Endothelial cell of umbilical vein (primary cell): ENCODE data around the gene SH3PXD2B. TPM values are rescaled to one million over a fixed set of nuclear protein-coding genes. Genes with fewer than 3 reads are reported as not detected.

Source experiments
- BruUV-seq: library from RNA; stranded (reverse); fragments of 400-500 nt; replicated peaks from 2 replicates; lab custom pipeline; 2021; lab: Mats Ljungman, UMichigan
- CTCF ChIA-PET: fragments of 300-600, 350-600 bp; sonication (Branson Sonifier 250); formaldehyde crosslinking; loops from one replicate; lab custom pipeline; 2021; ENCODE audit warnings: antibody characterized with exemption, inconsistent platforms; lab: Charles Lee
- POLR2A ChIA-PET: fragments of 300-600, 350-600 bp; sonication (Branson Sonifier 250); formaldehyde crosslinking; loops from one replicate; lab custom pipeline; 2021; ENCODE audit warnings: antibody characterized with exemption, inconsistent platforms; lab: Charles Lee
- DNase-seq: peaks from one replicate; pipeline ENCODE4 v3.0.0-alpha.2; 2011; ENCODE audit warnings: low read depth, low spot score
- FAIRE-seq: peaks from 2 replicates; lab custom pipeline; 2011; peaks lifted over from hg19 to GRCh38; lab: Jason Lieb, UNC
- H2AFZ ChIP-seq: 2 replicates; pipeline ENCODE4 v1.6.0; 2012; ENCODE audit warnings: low read depth, low read length, control low read depth, inconsistent platforms
- H3K27ac ChIP-seq: 2 replicates; pipeline ENCODE4 v1.5.1; 2011; ENCODE audit warnings: low read depth, mild to moderate bottlenecking, control low read depth, low read length, moderate library complexity; ENCODE audit not compliant: insufficient read depth
- H3K27me3 ChIP-seq, 2 experiments: 2 replicates each; pipeline versions ENCODE4 v1.6.0 to v1.6.1; 2011; ENCODE audit warnings: low read length in 2 of 2, mixed read lengths in 1 of 2; ENCODE audit not compliant: control insufficient read depth in 2 of 2, insufficient read depth in 2 of 2
- H3K36me3 ChIP-seq, 2 experiments: 2 replicates in 1 of 2; 3 replicates in 1 of 2; pipeline ENCODE4 v1.5.1; 2011; ENCODE audit warnings: low read length in 2 of 2, mild to moderate bottlenecking in 1 of 2, moderate library complexity in 1 of 2; ENCODE audit not compliant: control insufficient read depth in 2 of 2, insufficient read depth in 2 of 2; ENCODE audit errors: extremely low read depth in 1 of 2
- H3K4me1 ChIP-seq: 3 replicates; pipeline ENCODE4 v1.5.1; 2011; ENCODE audit warnings: mild to moderate bottlenecking, low read length; ENCODE audit not compliant: control insufficient read depth, insufficient read depth; ENCODE audit errors: extremely low read depth
- H3K4me2 ChIP-seq: 2 replicates; pipeline ENCODE4 v1.6.1; 2011; ENCODE audit warnings: low read length, control low read depth, mixed read lengths; ENCODE audit not compliant: insufficient read depth
- H3K4me3 ChIP-seq, 3 experiments: fragments of 200-600 bp in 1 of 3; sonication (generic), shearing (Covaris generic) in 1 of 3; replicated peaks in 1 of 3; 2 replicates each; pipeline ENCODE4 v1.5.1; 2011 to 2016; ENCODE audit warnings: control low read depth in 3 of 3, low read length in 3 of 3, mild to moderate bottlenecking in 2 of 3, inconsistent platforms in 1 of 3, low read depth in 1 of 3, moderate library complexity in 1 of 3; ENCODE audit not compliant: insufficient read depth in 1 of 3
- H3K79me2 ChIP-seq: 2 replicates; pipeline ENCODE4 v1.6.0; 2012; ENCODE audit warnings: low read length, inconsistent platforms; ENCODE audit not compliant: control insufficient read depth, insufficient read depth
- H3K9ac ChIP-seq: replicated peaks from 2 replicates; pipeline ENCODE3; 2011; ENCODE audit warnings: low read length, control low read depth; ENCODE audit not compliant: insufficient read depth; ENCODE audit errors: extremely low read depth
- H3K9me1 ChIP-seq: replicated peaks from 3 replicates; pipeline ENCODE4 v1.6.0; 2011; ENCODE audit warnings: mild to moderate bottlenecking, low read length; ENCODE audit not compliant: control insufficient read depth, insufficient read depth; ENCODE audit errors: extremely low read depth
- H3K9me3 ChIP-seq: replicated peaks from 2 replicates; pipeline ENCODE4 v1.5.1; 2012; ENCODE audit warnings: low read length, inconsistent platforms; ENCODE audit not compliant: control insufficient read depth, insufficient read depth
- H4K20me1 ChIP-seq: replicated peaks from 2 replicates; pipeline ENCODE3; 2011; ENCODE audit warnings: mild to moderate bottlenecking, low read length; ENCODE audit not compliant: control insufficient read depth, insufficient read depth; ENCODE audit errors: extremely low read depth
- CTCF ChIP-seq, 2 donors: IDR thresholded peaks; 1 replicate in 1 of 2; 2 replicates in 1 of 2; pipeline ENCODE4 v1.5.1; 2011; ENCODE audit warnings: low read length in 2 of 2, mild to moderate bottlenecking in 2 of 2, moderate library complexity in 2 of 2, control low read depth in 1 of 2, inconsistent platforms in 1 of 2, low read depth in 1 of 2; ENCODE audit not compliant: insufficient read depth in 1 of 2; ENCODE audit errors: extremely low read depth in 1 of 2
- EZH2 ChIP-seq: IDR thresholded peaks from 2 replicates; pipeline ENCODE4 v1.6.1; 2012; ENCODE audit warnings: borderline replicate concordance, low read depth, mild to moderate bottlenecking, moderate library complexity, low read length, inconsistent platforms; ENCODE audit not compliant: severe bottlenecking
- FOS ChIP-seq: IDR thresholded peaks from 2 replicates; pipeline ENCODE4 v1.6.1; 2011; ENCODE audit warnings: mild to moderate bottlenecking, low read length, moderate library complexity, borderline replicate concordance; ENCODE audit not compliant: insufficient read depth
- GATA2 ChIP-seq: IDR thresholded peaks from 2 replicates; pipeline ENCODE4 v1.7.0; 2011; ENCODE audit warnings: low read depth, mild to moderate bottlenecking, moderate library complexity, mixed read lengths, low read length; ENCODE audit not compliant: insufficient read length, insufficient read depth
- JUN ChIP-seq: IDR thresholded peaks from 2 replicates; pipeline ENCODE4 v1.6.1; 2011; ENCODE audit warnings: borderline replicate concordance, low read depth; ENCODE audit not compliant: insufficient read length, insufficient read depth
- MAX ChIP-seq: IDR thresholded peaks from 2 replicates; pipeline ENCODE4 v1.6.1; 2011; ENCODE audit not compliant: insufficient read depth, insufficient read length
- MYC ChIP-seq: IDR thresholded peaks from one replicate; pipeline ENCODE4 v1.6.1; 2011; ENCODE audit warnings: mild to moderate bottlenecking, low read depth, low read length
- POLR2A ChIP-seq: IDR thresholded peaks from 2 replicates; pipeline ENCODE4 v1.6.1; 2012; ENCODE audit warnings: low read depth, mild to moderate bottlenecking, control low read depth, low read length
- POLR2AphosphoS5 ChIP-seq: IDR thresholded peaks from 2 replicates; pipeline ENCODE4 v1.6.1; 2012; ENCODE audit warnings: low read depth, mild to moderate bottlenecking, control low read depth, low read length, moderate library complexity; ENCODE audit not compliant: insufficient read depth
- dilution Hi-C: fragments of 300-500 bp; cut with MboI; formaldehyde crosslinking; loops from one replicate; pipeline ENCODE4 v1.15.0; 2019; ENCODE audit warnings: low sequenced_read_pairs; ENCODE audit not compliant: extremely low pct_ligation_motif_present
- intact Hi-C: fragments of 100-400 bp; cut with micrococcal nuclease; formaldehyde crosslinking; loops from one replicate; pipeline ENCODE4 v1.10.0; 2022
- polyA plus RNA-seq, 4 experiments: library from polyadenylated mRNA; depleted of rRNA in 3 of 4; stranded (reverse) in 3 of 4; unstranded in 1 of 4; fragments of >200 nt; gene quantifications; 2 replicates each; pipeline versions ENCODE4 v1.2.1 to v1.2.3, GENCODE V29; 2011 to 2012; ENCODE audit warnings: missing spikeins in 1 of 4
- total RNA-seq: library from RNA; stranded (reverse); gene quantifications from 2 replicates; pipeline ENCODE4 v1.2.3, GENCODE V29; 2021

SH3PXD2B gene
- total and polyA plus RNA-seq, 2 donors (not counting 3 experiments of a cell fraction or from before 2014, with no cell fraction given), result 23.5 to 66.3 TPM

GRCh38 chr5:172434251-172434650 is 20.1 kb downstream of the SH3PXD2B start:
- no peak overlapping the region for H3K4me3 ChIP-seq
- H2AFZ ChIP-seq, result no peak overlapping the region
- H3K79me2 ChIP-seq, result peaks cover 67% of the 10 kb centered on the region
- FAIRE-seq, result no peak
- peaks cover 14% of the 10 kb centered on the region for H3K4me1 ChIP-seq
- H4K20me1 ChIP-seq, result no peaks in the 10 kb centered on the region
- dilution Hi-C loops, result no loop called here
- H3K27ac ChIP-seq, result no peak overlapping the region
- H3K4me2 ChIP-seq, result no peak overlapping the region
- intact Hi-C loops, result no loop called here
- no peaks in the 10 kb centered on the region for H3K27me3 ChIP-seq
- no peaks in the 10 kb centered on the region for H3K9me1 ChIP-seq
- BruUV-seq, result no TSS peak
- ChIA-PET POLR2A (no interaction called here), CTCF (interaction anchor here (1.2 to 1.5 kb wide), 3 partner anchors 8 to 21 kb away, joined by 3 to 4 read pairs (median 3); no protein-coding TSS in a partner anchor)
- DNase-seq, result no peak
- no peak overlapping the region for H3K9ac ChIP-seq
- no peaks in the 10 kb centered on the region for H3K9me3 ChIP-seq
- H3K36me3 ChIP-seq, result peaks cover 0 to 3% of the 10 kb centered on the region in 2 experiments
- TF ChIP-seq POLR2A (no peak), MYC (no peak)

GRCh38 chr5:172433513-172433912 is 20.8 kb downstream of the SH3PXD2B start:
- Histone ChIP-seq H3K4me2 (no peak overlapping the region), H2AFZ (no peak overlapping the region), H3K4me1 (peaks cover 14% of the 10 kb centered on the region), H4K20me1 (no peaks in the 10 kb centered on the region), H3K4me3 (no peak overlapping the region), H3K27ac (no peak overlapping the region), H3K9me3 (no peaks in the 10 kb centered on the region), H3K27me3 (no peaks in the 10 kb centered on the region), H3K9me1 (no peaks in the 10 kb centered on the region), H3K9ac (no peak overlapping the region), H3K79me2 (peaks cover 71% of the 10 kb centered on the region), H3K36me3 (peaks cover 0 to 3% of the 10 kb centered on the region in 2 experiments)
- no TSS peak for BruUV-seq
- no peak for FAIRE-seq
- dilution Hi-C loops (no loop called here), intact Hi-C loops (no loop called here)
- ChIA-PET POLR2A (no interaction called here), CTCF (interaction anchor here (1.2 to 1.5 kb wide), 3 partner anchors 8 to 20 kb away, joined by 3 to 4 read pairs (median 3); no protein-coding TSS in a partner anchor)
- TF ChIP-seq MYC, result no peak
- TF ChIP-seq CTCF (IDR thresholded peaks at IDR 0.05; ENCODE audit: extremely low read depth in 1 of 2, insufficient read depth in 1 of 2, low read depth in 1 of 2, low read length in 2 of 2), result no peak
- TF ChIP-seq POLR2AphosphoS5, result no peak
- TF ChIP-seq MAX, result no peak
- TF ChIP-seq JUN, result no peak
- TF ChIP-seq GATA2, result no peak
- no peak for TF ChIP-seq POLR2A
- TF ChIP-seq FOS, result no peak
- no peak for TF ChIP-seq EZH2
- no peak for DNase-seq
